ENCODE measurements around the gene OR1Q1. TPM values are rescaled to one million over a fixed set of nuclear protein-coding genes. Genes with fewer than 3 reads are reported as not detected.

OR1Q1 gene
- total and polyA plus RNA-seq, 5 donors from 2014 or later: 0.72 TPM; not detected in 4

DNA sequence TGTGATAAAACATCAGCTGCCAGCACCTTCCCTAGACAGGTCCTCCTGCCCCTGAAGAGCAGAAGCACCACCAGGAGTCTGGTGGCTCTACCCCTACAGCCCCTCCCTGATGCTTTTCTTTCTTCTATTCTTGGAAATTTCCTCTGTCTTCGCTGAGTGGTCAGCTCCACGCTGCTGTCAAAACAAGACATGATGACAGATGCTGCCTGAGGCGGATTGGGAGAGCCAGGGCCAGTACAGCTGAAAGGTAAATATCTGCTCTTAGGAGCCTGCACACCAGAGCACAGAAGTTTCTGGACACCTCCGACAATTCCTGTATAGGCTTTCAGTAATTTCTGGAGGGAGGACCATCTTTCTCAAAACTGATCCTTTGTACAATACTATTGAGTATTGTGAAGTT, 4.7 kb upstream of the OR1Q1 start:
- no peak for ATAC-seq (ENCODE audit: low read depth in 2 of 2)
- H3K4me1 Mint-ChIP-seq: no peaks in the 10 kb centered on the region
- no peaks in the 10 kb centered on the region for H3K4me1 ChIP-seq (ENCODE audit: control insufficient read depth, insufficient read depth, low read length, poor library complexity, severe bottlenecking)

DNA sequence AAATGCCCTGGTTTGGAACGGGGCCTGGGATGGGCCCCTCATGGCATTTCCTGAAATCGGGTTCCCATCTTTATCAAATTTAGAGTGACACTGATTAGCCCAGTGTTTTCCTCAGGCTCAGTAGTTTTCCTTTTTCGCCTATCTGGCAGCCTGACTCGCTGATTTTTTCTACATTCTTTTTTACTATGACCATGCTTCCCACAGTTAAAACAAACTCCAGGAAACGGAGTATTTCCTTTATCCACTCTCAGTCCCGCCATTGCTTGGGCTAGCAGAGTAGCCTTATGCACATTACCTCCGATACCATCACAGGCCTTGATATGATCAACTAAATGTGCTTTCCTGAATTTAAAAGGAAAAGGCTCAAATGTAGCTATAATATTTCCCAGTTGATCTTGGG, 5.5 kb downstream of the OR1Q1 start:
- H3K4me1 Mint-ChIP-seq: no peaks in the 10 kb centered on the region
- no peaks in the 10 kb centered on the region for H3K27me3 Mint-ChIP-seq
- no peaks in the 10 kb centered on the region for H3K36me3 ChIP-seq (ENCODE audit: control insufficient read depth, insufficient read depth, low read length)
- H3K4me3 Mint-ChIP-seq: no peak overlapping the region
- H3K27me3 ChIP-seq (ENCODE audit: control insufficient read depth, insufficient read depth, low read length): no peaks in the 10 kb centered on the region
- H3K36me3 Mint-ChIP-seq: no peaks in the 10 kb centered on the region
- ATAC-seq (ENCODE audit: low read depth in 2 of 2) (no peak), DNase-seq (no peak)
- no peak overlapping the region for H3K4me3 ChIP-seq (ENCODE audit: low read depth, low read length)
- no peak overlapping the region for H3K27ac Mint-ChIP-seq
- H3K9me3 ChIP-seq (ENCODE audit: control insufficient read depth in 2 of 2, low read length in 2 of 2): no peaks in the 10 kb centered on the region
- peaks cover 0 to 4% (median 0%) of the 10 kb centered on the region in 7 donors for H3K9me3 Mint-ChIP-seq
- no peak overlapping the region for H3K27ac ChIP-seq (ENCODE audit: insufficient read depth, low read length, poor library complexity, severe bottlenecking)
- H3K4me1 ChIP-seq (ENCODE audit: control insufficient read depth, insufficient read depth, low read length, poor library complexity, severe bottlenecking): no peaks in the 10 kb centered on the region

More for the DNA sequence above, 4.7 kb upstream of the OR1Q1 start:
- Histone ChIP-seq H3K27ac (ENCODE audit: insufficient read depth, low read length, poor library complexity, severe bottlenecking) (no peak overlapping the region), H3K36me3 (ENCODE audit: control insufficient read depth, insufficient read depth, low read length) (no peaks in the 10 kb centered on the region), H3K4me3 (ENCODE audit: low read depth, low read length) (no peak overlapping the region), H3K9me3 (ENCODE audit: control insufficient read depth in 2 of 2, low read length in 2 of 2) (no peaks in the 10 kb centered on the region), H3K27me3 (ENCODE audit: control insufficient read depth, insufficient read depth, low read length) (peaks cover 2% of the 10 kb centered on the region)
- DNase-seq: no peak
- peaks cover 0 to 2% (median 0%) of the 10 kb centered on the region in 7 donors for H3K9me3 Mint-ChIP-seq
- peaks cover 9% of the 10 kb centered on the region for H3K27me3 Mint-ChIP-seq
- no peak overlapping the region for H3K27ac Mint-ChIP-seq
- H3K36me3 Mint-ChIP-seq: no peaks in the 10 kb centered on the region
- no peak overlapping the region for H3K4me3 Mint-ChIP-seq

DNA sequence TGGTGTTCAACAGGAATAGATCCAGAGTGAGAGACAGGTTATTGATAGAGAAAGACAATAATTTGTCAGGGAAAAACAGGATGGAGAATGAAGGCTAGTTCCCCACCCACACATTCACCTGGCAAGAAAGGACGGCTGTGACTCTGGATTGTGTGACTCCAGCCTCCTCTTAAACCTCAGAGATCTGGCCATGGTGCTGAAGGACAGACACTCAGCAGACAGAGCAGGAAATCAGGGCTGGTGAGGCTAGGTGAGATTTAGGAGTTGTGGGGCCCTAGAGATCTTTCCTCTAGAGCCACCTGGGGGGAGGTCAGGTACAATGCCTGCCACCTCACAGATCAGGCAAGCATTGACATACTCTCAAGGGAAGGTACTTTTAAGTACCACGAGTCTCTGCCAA, 27.7 kb downstream of the OR1Q1 start:
- Mint-ChIP-seq H3K36me3 (no peaks in the 10 kb centered on the region), H3K4me3 (no peak overlapping the region), H3K27ac (peak overlapping the region in 1 of 3 donors; percentile 14), H3K9me3 (peaks cover 2 to 28% (median 15%) of the 10 kb centered on the region in 7 donors), H3K4me1 (no peaks in the 10 kb centered on the region), H3K27me3 (peaks cover 3% of the 10 kb centered on the region)
- H3K4me3 ChIP-seq (ENCODE audit: low read depth, low read length): no peak overlapping the region
- H3K27me3 ChIP-seq (ENCODE audit: control insufficient read depth, insufficient read depth, low read length): no peaks in the 10 kb centered on the region
- DNase-seq (no peak), ATAC-seq (ENCODE audit: low read depth in 2 of 2) (no peak)
- no peaks in the 10 kb centered on the region for H3K4me1 ChIP-seq (ENCODE audit: control insufficient read depth, insufficient read depth, low read length, poor library complexity, severe bottlenecking)
- H3K27ac ChIP-seq (ENCODE audit: insufficient read depth, low read length, poor library complexity, severe bottlenecking): no peak overlapping the region
- peaks cover 0 to 6% of the 10 kb centered on the region in 2 experiments for H3K9me3 ChIP-seq (ENCODE audit: control insufficient read depth in 2 of 2, low read length in 2 of 2)
- H3K36me3 ChIP-seq (ENCODE audit: control insufficient read depth, insufficient read depth, low read length): no peaks in the 10 kb centered on the region

DNA sequence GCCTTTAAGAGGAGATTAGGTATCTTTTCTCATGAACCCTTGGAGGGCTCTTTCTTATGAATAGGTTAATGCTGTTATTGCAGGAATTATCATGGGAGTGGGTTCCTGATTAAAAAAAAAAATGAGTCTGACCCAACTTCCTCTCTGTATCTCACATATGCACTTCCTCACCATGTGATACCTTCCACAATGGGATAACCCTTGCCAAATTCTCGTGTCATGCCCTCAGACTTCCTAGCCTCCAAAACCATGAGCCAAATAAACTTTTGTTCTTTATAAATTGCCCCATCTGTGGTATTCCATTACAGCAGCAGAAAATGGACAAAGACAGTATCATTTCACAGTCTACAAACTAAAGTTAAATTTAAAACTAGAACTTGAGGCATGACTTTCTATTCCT, 41.8 kb downstream of the OR1Q1 start:
- Histone ChIP-seq H3K27me3 (ENCODE audit: control insufficient read depth, insufficient read depth, low read length) (no peaks in the 10 kb centered on the region), H3K36me3 (ENCODE audit: control insufficient read depth, insufficient read depth, low read length) (no peaks in the 10 kb centered on the region), H3K9me3 (ENCODE audit: control insufficient read depth in 2 of 2, low read length in 2 of 2) (no peaks in the 10 kb centered on the region), H3K4me1 (ENCODE audit: control insufficient read depth, insufficient read depth, low read length, poor library complexity, severe bottlenecking) (no peaks in the 10 kb centered on the region), H3K4me3 (ENCODE audit: low read depth, low read length) (no peak overlapping the region), H3K27ac (ENCODE audit: insufficient read depth, low read length, poor library complexity, severe bottlenecking) (no peak overlapping the region)
- DNase-seq (no peak), ATAC-seq (ENCODE audit: low read depth in 2 of 2) (no peak)
- Mint-ChIP-seq H3K4me1 (no peaks in the 10 kb centered on the region), H3K4me3 (no peak overlapping the region), H3K9me3 (peaks cover 0 to 3% (median 0%) of the 10 kb centered on the region in 7 donors), H3K27ac (no peak overlapping the region), H3K27me3 (no peaks in the 10 kb centered on the region), H3K36me3 (no peaks in the 10 kb centered on the region)

DNA sequence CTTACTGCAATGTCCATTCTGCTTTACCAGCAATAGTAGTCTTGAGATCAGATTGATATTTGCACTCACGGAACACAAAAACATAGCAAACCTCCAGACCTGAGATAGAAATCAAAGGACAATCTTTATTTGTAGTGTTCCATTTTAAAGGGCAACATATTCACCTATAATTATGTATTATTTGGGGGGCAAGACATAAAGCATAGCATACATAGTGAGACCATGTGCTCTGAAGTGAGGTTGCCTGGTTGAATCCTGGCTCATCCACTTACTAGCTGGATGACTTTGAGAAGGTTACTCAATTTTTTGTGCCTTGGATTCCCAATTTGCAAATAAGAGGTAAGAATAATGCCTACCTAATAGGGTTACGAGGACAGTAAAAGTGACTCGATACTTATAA, 43.0 kb downstream of the OR1Q1 start, which contains the start of gene OR1B1:
Gene OR1B1 (minus strand): TSS at position 101 of the 400 bp plus-strand sequence.
- no peak within 1 kb of the TSS for H3K27ac ChIP-seq (ENCODE audit: insufficient read depth, low read length, poor library complexity, severe bottlenecking)
- no peaks in the 10 kb centered on the region for H3K27me3 ChIP-seq (ENCODE audit: control insufficient read depth, insufficient read depth, low read length)
- no peaks in the 10 kb centered on the region for H3K4me1 ChIP-seq (ENCODE audit: control insufficient read depth, insufficient read depth, low read length, poor library complexity, severe bottlenecking)
- no peaks in the 10 kb centered on the region for H3K9me3 ChIP-seq (ENCODE audit: control insufficient read depth in 2 of 2, low read length in 2 of 2)
- Mint-ChIP-seq H3K4me3 (no peak within 1 kb of the TSS), H3K9me3 (peaks cover 0 to 5% (median 0%) of the 10 kb centered on the region in 7 donors), H3K36me3 (no peaks in the 10 kb centered on the region), H3K27ac (no peak within 1 kb of the TSS), H3K27me3 (no peaks in the 10 kb centered on the region), H3K4me1 (no peaks in the 10 kb centered on the region)
- DNase-seq (no peak), ATAC-seq (ENCODE audit: low read depth in 2 of 2) (no peak)
- no peak within 1 kb of the TSS for H3K4me3 ChIP-seq (ENCODE audit: low read depth, low read length)
- no peaks in the 10 kb centered on the region for H3K36me3 ChIP-seq (ENCODE audit: control insufficient read depth, insufficient read depth, low read length)

DNA sequence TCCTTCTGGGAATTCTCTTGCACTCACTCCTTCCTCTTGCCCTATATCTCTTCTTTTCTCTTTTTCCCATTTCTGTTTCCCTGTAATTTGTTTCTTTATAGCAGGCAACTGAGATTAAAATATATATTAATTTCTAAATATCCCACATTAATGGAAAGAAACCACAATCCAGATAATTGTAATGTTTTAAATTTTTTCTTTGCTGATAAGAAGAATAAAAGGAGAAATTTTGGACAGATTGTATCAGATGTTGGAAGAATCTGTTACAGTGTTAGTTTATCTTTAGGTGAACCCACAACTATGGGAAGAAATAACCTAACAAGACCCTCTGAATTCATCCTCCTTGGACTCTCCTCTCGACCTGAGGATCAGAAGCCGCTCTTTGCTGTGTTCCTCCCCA, 46.9 kb downstream of the OR1Q1 start, which contains the start of gene OR1L1:
Gene OR1L1 (plus strand): TSS at position 301 of the 400 bp plus-strand sequence. CDS start 0 bp downstream, at position 301.
- Mint-ChIP-seq H3K4me1 (no peaks in the 10 kb centered on the region), H3K27me3 (no peaks in the 10 kb centered on the region), H3K27ac (no peak within 1 kb of the TSS), H3K9me3 (peaks cover 0 to 9% (median 3%) of the 10 kb centered on the region in 7 donors), H3K36me3 (no peaks in the 10 kb centered on the region), H3K4me3 (no peak within 1 kb of the TSS)
- Histone ChIP-seq H3K4me3 (ENCODE audit: low read depth, low read length) (no peak within 1 kb of the TSS), H3K9me3 (ENCODE audit: control insufficient read depth in 2 of 2, low read length in 2 of 2) (no peaks in the 10 kb centered on the region), H3K36me3 (ENCODE audit: control insufficient read depth, insufficient read depth, low read length) (no peaks in the 10 kb centered on the region), H3K27ac (ENCODE audit: insufficient read depth, low read length, poor library complexity, severe bottlenecking) (no peak within 1 kb of the TSS), H3K27me3 (ENCODE audit: control insufficient read depth, insufficient read depth, low read length) (no peaks in the 10 kb centered on the region), H3K4me1 (ENCODE audit: control insufficient read depth, insufficient read depth, low read length, poor library complexity, severe bottlenecking) (no peaks in the 10 kb centered on the region)
- no peak for DNase-seq
- no peak for ATAC-seq (ENCODE audit: low read depth in 2 of 2)

Other genes with a start within 250 kb of the OR1Q1 start
- 9.2 TPM for gene PTGS1, start 243.7 kb upstream of the OR1Q1 start, total RNA-seq
- under 1 TPM; 0.03 to 0.87 (median 0.61) TPM for gene PTGS1, start 243.7 kb upstream of the OR1Q1 start, polyA plus RNA-seq
- not detected for gene OR1J1, start 136.8 kb upstream of the OR1Q1 start, total RNA-seq
- not detected for gene OR1J1, start 136.8 kb upstream of the OR1Q1 start, polyA plus RNA-seq
- gene OR1J2, start 103.9 kb upstream of the OR1Q1 start, total RNA-seq: 0.42 TPM
- not detected for gene OR1J2, start 103.9 kb upstream of the OR1Q1 start, polyA plus RNA-seq
- gene OR1J4, start 95.6 kb upstream of the OR1Q1 start, total RNA-seq: 1.8 TPM
- not detected for gene OR1J4, start 95.6 kb upstream of the OR1Q1 start, polyA plus RNA-seq
- not detected for gene OR1N1, start 87.4 kb upstream of the OR1Q1 start, total RNA-seq
- not detected for gene OR1N1, start 87.4 kb upstream of the OR1Q1 start, polyA plus RNA-seq
- gene OR1N2, start 61.6 kb upstream of the OR1Q1 start, total RNA-seq: 0.81 TPM
- not detected for gene OR1N2, start 61.6 kb upstream of the OR1Q1 start, polyA plus RNA-seq
- gene OR1L8, start 31.4 kb upstream of the OR1Q1 start, total RNA-seq: not detected
- gene OR1L8, start 31.4 kb upstream of the OR1Q1 start, polyA plus RNA-seq: under 1 TPM in 3 of 4 donors, not detected in 1; 0.12 to 0.50 (median 0.20) TPM
- not detected for gene OR1B1, start 42.9 kb downstream of the OR1Q1 start, total RNA-seq
- not detected for gene OR1B1, start 42.9 kb downstream of the OR1Q1 start, polyA plus RNA-seq
- gene OR1L1, start 47.0 kb downstream of the OR1Q1 start, total RNA-seq: not detected
- gene OR1L1, start 47.0 kb downstream of the OR1Q1 start, polyA plus RNA-seq: not detected
- not detected for gene OR1L3, start 60.4 kb downstream of the OR1Q1 start, total RNA-seq
- gene OR1L3, start 60.4 kb downstream of the OR1Q1 start, polyA plus RNA-seq: not detected
- not detected for gene OR1L4, start 109.3 kb downstream of the OR1Q1 start, total RNA-seq
- not detected for gene OR1L4, start 109.3 kb downstream of the OR1Q1 start, polyA plus RNA-seq
- gene OR1L6, start 127.6 kb downstream of the OR1Q1 start, total RNA-seq: not detected
- under 1 TPM in 1 of 4 donors, not detected in 3; 0.17 TPM for gene OR1L6, start 127.6 kb downstream of the OR1Q1 start, polyA plus RNA-seq
- gene OR5C1, start 174.2 kb downstream of the OR1Q1 start, total RNA-seq: not detected
- not detected for gene OR5C1, start 174.2 kb downstream of the OR1Q1 start, polyA plus RNA-seq
- gene OR1K1, start 185.4 kb downstream of the OR1Q1 start, total RNA-seq: not detected
- gene OR1K1, start 185.4 kb downstream of the OR1Q1 start, polyA plus RNA-seq: under 1 TPM in 2 of 4 donors, not detected in 2; 0.34 to 0.41 TPM
- gene PDCL, start 213.8 kb downstream of the OR1Q1 start, total RNA-seq: 24.5 TPM
- 10 to 100 TPM; 16.7 to 20.1 (median 18.4) TPM for gene PDCL, start 213.8 kb downstream of the OR1Q1 start, polyA plus RNA-seq

Measured in CD4-positive, CD25-positive, alpha-beta regulatory T cell (primary cell).